GM12878 (cell line): ENCODE data around the gene POU2F3. TPM values are rescaled to one million over a fixed set of nuclear protein-coding genes. Genes with fewer than 3 reads are reported as not detected.
A peak's percentile ranks its signal among the peaks of the same experiment; 100 is the strongest.

ENCODE experiments used
- ATAC-seq: fragments of 200-7000 bp; cut with Tn5 transposase; 3 replicates; pipeline ENCODE4 v1.9.1; 2020; ENCODE audit warnings: mild to moderate bottlenecking, moderate library complexity
- BruUV-seq: library from RNA; stranded (reverse); fragments of 400-500 nt; replicated peaks from 2 replicates; lab custom pipeline; 2021; lab: Mats Ljungman, UMichigan
- CTCF ChIA-PET: fragments of 300-600 bp; sonication (Branson Sonifier 250); formaldehyde crosslinking; extraction: SDS; loops from one replicate; lab custom pipeline; 2021; ENCODE audit warnings: inconsistent platforms; lab: Yijun Ruan, JAX
- POLR2A ChIA-PET: fragments of 350-600 bp; formaldehyde crosslinking; extraction: SDS; loops from one replicate; lab custom pipeline; 2021; ENCODE audit warnings: inconsistent platforms; lab: Charles Lee
- RAD21 ChIA-PET: fragments of 300-600 bp; sonication (Branson Sonifier 250); formaldehyde crosslinking; loops from one replicate; lab custom pipeline; 2023; ENCODE audit warnings: antibody characterized with exemption; ENCODE audit not compliant: unreplicated experiment; lab: Charles Lee
- SMC1A ChIA-PET: fragments of 300-600 bp; sonication (Branson Sonifier 250); formaldehyde crosslinking; loops from one replicate; lab custom pipeline; 2023; ENCODE audit not compliant: unreplicated experiment, uncharacterized antibody; lab: Charles Lee
- DNase-seq: peaks from one replicate; pipeline ENCODE4 v3.0.0-alpha.2; 2011; ENCODE audit warnings: low read depth, low spot score
- FAIRE-seq: peaks from 3 replicates; lab custom pipeline; 2011; peaks lifted over from hg19 to GRCh38; lab: Jason Lieb, UNC
- H2AFZ ChIP-seq: 2 replicates; pipeline ENCODE4 v1.6.0; 2011; ENCODE audit warnings: low read depth, low read length, control low read depth; ENCODE audit not compliant: control insufficient read depth
- H3K27ac ChIP-seq: 2 replicates; pipeline ENCODE4 v1.5.1; 2011; ENCODE audit warnings: control low read depth; ENCODE audit not compliant: control insufficient read depth, insufficient read depth
- H3K27me3 ChIP-seq, 2 experiments: replicated peaks in 1 of 2; 2 replicates each; pipeline versions ENCODE4 v1.6.0 to v1.6.1; 2011; ENCODE audit warnings: low read length in 1 of 2; ENCODE audit not compliant: control insufficient read depth in 2 of 2, insufficient read depth in 2 of 2
- H3K36me3 ChIP-seq, 2 experiments: 2 replicates each; pipeline ENCODE4 v1.5.1; 2011; ENCODE audit warnings: low read length in 1 of 2; ENCODE audit not compliant: control insufficient read depth in 2 of 2, insufficient read depth in 2 of 2
- H3K4me1 ChIP-seq: 2 replicates; pipeline ENCODE4 v1.6.1; 2011; ENCODE audit warnings: mild to moderate bottlenecking, low read length, moderate library complexity, mixed read lengths; ENCODE audit not compliant: control insufficient read depth, insufficient read depth
- H3K4me2 ChIP-seq: 2 replicates; pipeline ENCODE4 v1.6.0; 2011; ENCODE audit warnings: control low read depth; ENCODE audit not compliant: control insufficient read depth, insufficient read depth
- H3K4me3 ChIP-seq: fragments of 200-600 bp; sonication (generic); 2 replicates; pipeline ENCODE4 v1.5.1; 2016
- H3K79me2 ChIP-seq: 2 replicates; pipeline ENCODE4 v1.6.0; 2011; ENCODE audit warnings: low read length; ENCODE audit not compliant: control insufficient read depth, insufficient read depth
- H3K9ac ChIP-seq: 2 replicates; pipeline ENCODE4 v1.8.0; 2011; ENCODE audit warnings: low read length, control low read depth, mixed read lengths; ENCODE audit not compliant: control insufficient read depth, insufficient read depth
- H3K9me3 ChIP-seq: replicated peaks from 3 replicates; pipeline ENCODE4 v1.5.1; 2011; ENCODE audit warnings: mild to moderate bottlenecking, low read length; ENCODE audit not compliant: control insufficient read depth, insufficient read depth
- H4K20me1 ChIP-seq: 2 replicates; pipeline ENCODE4 v1.6.0; 2011; ENCODE audit not compliant: control insufficient read depth, insufficient read depth
- CHD1 ChIP-seq: IDR thresholded peaks from 2 replicates; pipeline ENCODE4 v1.6.1; 2012; ENCODE audit warnings: low read depth, low read length, improper control_type of control experiment
- ELK1 ChIP-seq: IDR thresholded peaks from 2 replicates; pipeline ENCODE4 v1.6.1; 2012; ENCODE audit warnings: low read depth, low read length, improper control_type of control experiment
- KDM1A ChIP-seq: fragments of 200-600 bp; sonication (generic); IDR thresholded peaks from 2 replicates; pipeline ENCODE4 v1.6.1; 2016; ENCODE audit warnings: borderline replicate concordance
- ZBTB11 ChIP-seq: fragments of 450-650 bp; formaldehyde crosslinking; IDR thresholded peaks from 2 replicates; pipeline ENCODE4 v1.5.0; 2022; ENCODE audit warnings: mild to moderate bottlenecking, missing genetic modification characterization
- ZBTB33 ChIP-seq: fragments of 450-650 bp; IDR thresholded peaks from 2 replicates; pipeline ENCODE4 v1.6.1; 2017; ENCODE audit warnings: mild to moderate bottlenecking
- ZBTB40 ChIP-seq: fragments of 450-650 bp; IDR thresholded peaks from 2 replicates; pipeline ENCODE4 v1.6.1; 2016; ENCODE audit warnings: mild to moderate bottlenecking, moderate library complexity, borderline replicate concordance
- WGBS: methylation state at CpG from one replicate; pipeline ENCODE4 v1.1.6; 2016; ENCODE audit warnings: low lambda C conversion rate; ENCODE audit not compliant: insufficient replicate concordance, insufficient coverage; ENCODE audit errors: missing lambda C conversion rate; 5-methylcytosine and 5-hydroxymethylcytosine counted together
- in situ Hi-C: fragments of 300-500 bp; cut with MboI; formaldehyde crosslinking; loops from 9 replicates; pipeline ENCODE4 v1.14.3; 2018; ENCODE audit warnings: mixed read lengths
- intact Hi-C: fragments of 100-400 bp; cut with micrococcal nuclease; formaldehyde crosslinking; loops from one replicate; pipeline ENCODE4 v1.14.2; 2022; ENCODE audit not compliant: unreplicated experiment
- polyA plus RNA-seq, 11 experiments: library from polyadenylated mRNA; depleted of rRNA in 4 of 11; unstranded in 6 of 11; stranded (reverse) in 5 of 11; fragments of >200 nt; fragmentation: Nextera tagmentation in 4 of 11; fragmentation: Illumina TruSeq in 1 of 11; extraction: Ambion mirVana in 4 of 11; extraction: Trizol in 1 of 11; gene quantifications; 1 replicate in 1 of 11; 2 replicates in 10 of 11; pipeline versions ENCODE4 v1.2.1 to v1.2.3, GENCODE V29; 2011 to 2016; ENCODE audit warnings: inconsistent platforms in 2 of 11, missing spikeins in 2 of 11, low read depth in 1 of 11
- total RNA-seq, 4 experiments: library from RNA; depleted of rRNA in 3 of 4; stranded (reverse); fragments of >200 nt in 3 of 4; fragmentation: Illumina TruSeq in 1 of 4; extraction: Trizol in 1 of 4; gene quantifications; 2 replicates each; pipeline versions ENCODE4 v1.2.1 to v1.2.3, GENCODE V29; 2013 to 2021

Gene POU2F3
- total and polyA plus RNA-seq, 10 of the 15 experiments (the other 5 are each of a cell fraction or from before 2014, with no cell fraction given): 0.09 to 4.4 (median 0.33) TPM

GRCh38 chr11:120344302-120345004, 104.5 kb downstream of the POU2F3 start:
- Histone ChIP-seq H3K27ac (peak overlapping the region; percentile 59), H2AFZ (no peak overlapping the region), H3K4me2 (peak overlapping the region; percentile 85), H4K20me1 (no peaks in the 10 kb centered on the region; the same call in 1 of the 2 replicates), H3K4me1 (peaks cover 25% of the 10 kb centered on the region), H3K9ac (no peak overlapping the region), H3K9me3 (no peaks in the 10 kb centered on the region; the same call in 2 of the 3 replicates), H3K79me2 (peaks cover 55% of the 10 kb centered on the region), H3K36me3 (no peaks in the 10 kb centered on the region), H3K27me3 (no peaks in the 10 kb centered on the region), H3K4me3 (peak overlapping the region; percentile 46)
- ATAC-seq (peak; percentile 82), FAIRE-seq (peak; percentile 98), DNase-seq (peak; percentile 91)
- intact Hi-C loops (loop anchor here (1.0 kb wide), 1 partner anchor 56 kb away; no protein-coding TSS in a partner anchor), in situ Hi-C loops (no loop called here)
- ChIA-PET SMC1A (interaction anchor here (1.1 to 2.4 kb wide), 3 partner anchors 51 to 88 kb away, joined by 3 to 12 read pairs (median 3); no protein-coding TSS in a partner anchor), POLR2A (no interaction called here), RAD21 (no interaction called here), CTCF (interaction anchor here (0.8 kb wide), 1 partner anchor 8 kb away, joined by 3 read pairs; no protein-coding TSS in a partner anchor)
- 6% methylated on average over 1 of the region's 1 CpG for WGBS
- no TSS peak for BruUV-seq
- TF ChIP-seq CHD1: no peak
- TF ChIP-seq ZBTB40: no peak
- TF ChIP-seq ZBTB11: no peak
- no peak for TF ChIP-seq KDM1A
- no peak for TF ChIP-seq ELK1
- TF ChIP-seq ZBTB33: peak; percentile 36; the same call in 1 of the 2 replicates
